ENCODE data around the gene EFNA5.

EFNA5 gene

GRCh38 chr5:107553117-107553555 is 117.6 kb downstream of the EFNA5 start (continued):
- TF ChIP-seq IKZF3 (tag by site-specific recombination; IDR thresholded peaks at IDR 0.05) (peak; percentile 64), ZSCAN23 (tag by site-specific recombination; IDR thresholded peaks at IDR 0.05) (no peak), ZNF114 (tag by site-specific recombination; IDR thresholded peaks at IDR 0.05) (no peak), ZNF704 (tag by site-specific recombination; IDR thresholded peaks at IDR 0.05) (no peak), ZNF785 (tag by site-specific recombination; IDR thresholded peaks at IDR 0.05) (no peak), KLF8 (tag by site-specific recombination; IDR thresholded peaks at IDR 0.05) (no peak), SALL2 (tag by site-specific recombination; IDR thresholded peaks at IDR 0.05; ENCODE audit: borderline replicate concordance) (no peak), ZBTB11 (tag by site-specific recombination; conservative IDR thresholded peaks at IDR 0.05; ENCODE audit: low read depth) (peak; percentile 98), ZBTB8A (tag by site-specific recombination; IDR thresholded peaks at IDR 0.05) (no peak), ZNF521 (tag by site-specific recombination; IDR thresholded peaks at IDR 0.05) (no peak), ZNF292 (tag by site-specific recombination; IDR thresholded peaks at IDR 0.05; ENCODE audit: borderline replicate concordance, low read depth) (no peak), YY1 (tag by site-specific recombination; IDR thresholded peaks at IDR 0.05) (peak; percentile 96), ZNF266 (tag by site-specific recombination; IDR thresholded peaks at IDR 0.05; ENCODE audit: low read depth) (no peak), ZNF549 (tag by site-specific recombination; IDR thresholded peaks at IDR 0.05) (no peak), BCL11A (tag by site-specific recombination; IDR thresholded peaks at IDR 0.05; ENCODE audit: low read depth) (no peak), ZNF660 (tag by site-specific recombination; IDR thresholded peaks at IDR 0.05) (peak; percentile 62; the same call in 1 of the 2 replicates), ZNF830 (tag by site-specific recombination; IDR thresholded peaks at IDR 0.05; ENCODE audit: low read depth) (no peak), ZNF37A (tag by site-specific recombination; IDR thresholded peaks at IDR 0.05) (no peak), GLI4 (tag by site-specific recombination; IDR thresholded peaks at IDR 0.05) (no peak), ZNF214 (tag by site-specific recombination; IDR thresholded peaks at IDR 0.05; ENCODE audit: borderline replicate concordance) (no peak), ZNF571 (tag by site-specific recombination; IDR thresholded peaks at IDR 0.05) (no peak), ZNF112 (tag by site-specific recombination; IDR thresholded peaks at IDR 0.05) (no peak), ZNF175 (tag by site-specific recombination; IDR thresholded peaks at IDR 0.05) (no peak), SCRT2 (tag by site-specific recombination; IDR thresholded peaks at IDR 0.05) (no peak), ZFHX2 (tag by site-specific recombination; conservative IDR thresholded peaks at IDR 0.05) (no peak)
- TF ChIP-seq, protein P1, sequence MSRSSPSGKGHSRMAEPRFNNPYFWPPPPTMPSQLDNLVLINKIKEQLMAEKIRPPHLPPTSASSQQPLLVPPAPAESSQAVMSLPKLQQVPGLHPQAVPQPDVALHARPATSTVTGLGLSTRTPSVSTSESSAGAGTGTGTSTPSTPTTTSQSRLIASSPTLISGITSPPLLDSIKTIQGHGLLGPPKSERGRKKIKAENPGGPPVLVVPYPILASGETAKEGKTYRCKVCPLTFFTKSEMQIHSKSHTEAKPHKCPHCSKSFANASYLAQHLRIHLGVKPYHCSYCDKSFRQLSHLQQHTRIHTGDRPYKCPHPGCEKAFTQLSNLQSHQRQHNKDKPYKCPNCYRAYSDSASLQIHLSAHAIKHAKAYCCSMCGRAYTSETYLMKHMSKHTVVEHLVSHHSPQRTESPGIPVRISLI (tag by site-specific recombination; IDR thresholded peaks at IDR 0.05): no peak

Measured in HEK293 (cell line).